ENCODE results near the gene PSME2. TPM values are rescaled to one million over a fixed set of nuclear protein-coding genes. Genes with fewer than 3 reads are reported as not detected.

The PSME2 gene
- polyA plus RNA-seq, 1 donor (not counting 4 experiments of a cell fraction or from before 2014, with no cell fraction given) = 158 TPM

GRCh38 chr14:24179294-24179960, 33.0 kb upstream of the PSME2 start:
- no peaks in the 10 kb centered on the region for H3K9me3 ChIP-seq (ENCODE audit: control insufficient read depth, low read depth, low read length)
- H3K4me3 ChIP-seq (ENCODE audit: control insufficient read depth in 2 of 3, extremely low read depth in 1 of 3, insufficient read depth in 2 of 3, low read depth in 1 of 3, low read length in 3 of 3) = no peak overlapping the region
- no peak overlapping the region for H3K9ac ChIP-seq (ENCODE audit: control insufficient read depth, extremely low read depth, insufficient read depth, low read length)
- no peak for FAIRE-seq
- H3K36me3 ChIP-seq (ENCODE audit: control insufficient read depth in 2 of 2, extremely low read depth in 1 of 2, insufficient read depth in 2 of 2, low read length in 2 of 2) = peaks cover 40 to 53% of the 10 kb centered on the region in 2 experiments
- dilution Hi-C loops (cut with MboI; ENCODE audit: extremely low pct_ligation_motif_present, low sequenced_read_pairs) = no loop called here
- no peaks in the 10 kb centered on the region for H3K79me2 ChIP-seq (ENCODE audit: control insufficient read depth, insufficient read depth, low read length)
- no peak overlapping the region for H2AFZ ChIP-seq (ENCODE audit: control insufficient read depth, low read length)
- no peaks in the 10 kb centered on the region for H3K27me3 ChIP-seq (ENCODE audit: control insufficient read depth, extremely low read depth, insufficient read depth, low read length)
- no peak for DNase-seq (ENCODE audit: low read depth, low spot score)
- H3K27ac ChIP-seq (ENCODE audit: control insufficient read depth, insufficient read depth, low read length) = no peak overlapping the region
- H3K4me2 ChIP-seq (ENCODE audit: control insufficient read depth, extremely low read depth, insufficient read depth, low read depth, low read length) = no peak overlapping the region
- H3K9me1 ChIP-seq (ENCODE audit: control insufficient read depth, extremely low read depth, insufficient read depth, low read length) = no peaks in the 10 kb centered on the region
- no peaks in the 10 kb centered on the region for H3K4me1 ChIP-seq (ENCODE audit: control insufficient read depth, extremely low read depth, insufficient read depth, low read length)
- TF ChIP-seq EZH2 (IDR thresholded peaks at IDR 0.05; ENCODE audit: low read length) = no peak
- no peak for TF ChIP-seq CTCF (optimal IDR thresholded peaks at IDR 0.05 in 1 of 3, IDR thresholded peaks at IDR 0.05 in 1 of 3, conservative IDR thresholded peaks at IDR 0.05 in 1 of 3; ENCODE audit: extremely low read depth in 1 of 3, insufficient read depth in 2 of 3, low read length in 3 of 3)
- peaks cover 8% of the 10 kb centered on the region for H4K20me1 ChIP-seq (ENCODE audit: control insufficient read depth, extremely low read depth, insufficient read depth, low read length)

GRCh38 chr14:24178399-24179178, 32.2 kb upstream of the PSME2 start:
- DNase-seq (ENCODE audit: low read depth, low spot score) (no peak), FAIRE-seq (no peak)
- H2AFZ ChIP-seq (ENCODE audit: control insufficient read depth, low read length) = no peak overlapping the region
- no peaks in the 10 kb centered on the region for H3K4me1 ChIP-seq (ENCODE audit: control insufficient read depth, extremely low read depth, insufficient read depth, low read length)
- H3K27ac ChIP-seq (ENCODE audit: control insufficient read depth, insufficient read depth, low read length) = no peak overlapping the region
- TF ChIP-seq CTCF (optimal IDR thresholded peaks at IDR 0.05 in 1 of 3, IDR thresholded peaks at IDR 0.05 in 1 of 3, conservative IDR thresholded peaks at IDR 0.05 in 1 of 3; ENCODE audit: extremely low read depth in 1 of 3, insufficient read depth in 2 of 3, low read length in 3 of 3) = no peak
- TF ChIP-seq EZH2 (IDR thresholded peaks at IDR 0.05; ENCODE audit: low read length) = no peak
- dilution Hi-C loops (cut with MboI; ENCODE audit: extremely low pct_ligation_motif_present, low sequenced_read_pairs) = no loop called here
- no peak overlapping the region for H3K4me2 ChIP-seq (ENCODE audit: control insufficient read depth, extremely low read depth, insufficient read depth, low read depth, low read length)
- no peaks in the 10 kb centered on the region for H3K9me3 ChIP-seq (ENCODE audit: control insufficient read depth, low read depth, low read length)
- no peaks in the 10 kb centered on the region for H3K27me3 ChIP-seq (ENCODE audit: control insufficient read depth, extremely low read depth, insufficient read depth, low read length)
- H3K9me1 ChIP-seq (ENCODE audit: control insufficient read depth, extremely low read depth, insufficient read depth, low read length) = no peaks in the 10 kb centered on the region
- peaks cover 8% of the 10 kb centered on the region for H4K20me1 ChIP-seq (ENCODE audit: control insufficient read depth, extremely low read depth, insufficient read depth, low read length)
- H3K9ac ChIP-seq (ENCODE audit: control insufficient read depth, extremely low read depth, insufficient read depth, low read length) = no peak overlapping the region
- peaks cover 39 to 50% of the 10 kb centered on the region in 2 experiments for H3K36me3 ChIP-seq (ENCODE audit: control insufficient read depth in 2 of 2, extremely low read depth in 1 of 2, insufficient read depth in 2 of 2, low read length in 2 of 2)
- H3K79me2 ChIP-seq (ENCODE audit: control insufficient read depth, insufficient read depth, low read length) = no peaks in the 10 kb centered on the region
- no peak overlapping the region for H3K4me3 ChIP-seq (ENCODE audit: control insufficient read depth in 2 of 3, extremely low read depth in 1 of 3, insufficient read depth in 2 of 3, low read depth in 1 of 3, low read length in 3 of 3)
